ENCODE data around the gene SFXN5. TPM values are rescaled to one million over a fixed set of nuclear protein-coding genes. Genes with fewer than 3 reads are reported as not detected.

Gene SFXN5
- total RNA-seq, 1 donor from 2014 or later, result 14.9 TPM

GRCh38 chr2:73033766-73034381 is 37.6 kb downstream of the SFXN5 start:
- DNase-seq (ENCODE audit: low read depth) (no peak), FAIRE-seq (no peak)
- peaks cover 2% of the 10 kb centered on the region for H3K9me3 Mint-ChIP-seq (ENCODE audit: unreplicated experiment)
- Histone ChIP-seq H3K27me3 (ENCODE audit: insufficient read depth, low read length) (no peaks in the 10 kb centered on the region), H3K79me2 (ENCODE audit: insufficient read depth, low read length) (no peaks in the 10 kb centered on the region), H4K20me1 (ENCODE audit: insufficient read depth, low read length) (peaks cover 32% of the 10 kb centered on the region), H3K4me1 (ENCODE audit: insufficient read depth, low read length) (no peaks in the 10 kb centered on the region), H3K9ac (ENCODE audit: low read length) (no peak overlapping the region), H3K36me3 (ENCODE audit: insufficient read depth, low read length) (peaks cover 4% of the 10 kb centered on the region), H3K27ac (ENCODE audit: low read depth, low read length) (no peak overlapping the region), H3K4me2 (ENCODE audit: low read length) (no peak overlapping the region), H3K9me3 (ENCODE audit: insufficient read depth, low read depth, low read length) (no peaks in the 10 kb centered on the region), H2AFZ (ENCODE audit: low read depth, low read length) (no peak overlapping the region), H3K4me3 (ENCODE audit: insufficient read depth, low read depth, low read length) (no peak overlapping the region)
- H3K4me1 Mint-ChIP-seq (ENCODE audit: low read depth, unreplicated experiment), result peaks cover 2% of the 10 kb centered on the region
- TF ChIP-seq, protein P1, sequence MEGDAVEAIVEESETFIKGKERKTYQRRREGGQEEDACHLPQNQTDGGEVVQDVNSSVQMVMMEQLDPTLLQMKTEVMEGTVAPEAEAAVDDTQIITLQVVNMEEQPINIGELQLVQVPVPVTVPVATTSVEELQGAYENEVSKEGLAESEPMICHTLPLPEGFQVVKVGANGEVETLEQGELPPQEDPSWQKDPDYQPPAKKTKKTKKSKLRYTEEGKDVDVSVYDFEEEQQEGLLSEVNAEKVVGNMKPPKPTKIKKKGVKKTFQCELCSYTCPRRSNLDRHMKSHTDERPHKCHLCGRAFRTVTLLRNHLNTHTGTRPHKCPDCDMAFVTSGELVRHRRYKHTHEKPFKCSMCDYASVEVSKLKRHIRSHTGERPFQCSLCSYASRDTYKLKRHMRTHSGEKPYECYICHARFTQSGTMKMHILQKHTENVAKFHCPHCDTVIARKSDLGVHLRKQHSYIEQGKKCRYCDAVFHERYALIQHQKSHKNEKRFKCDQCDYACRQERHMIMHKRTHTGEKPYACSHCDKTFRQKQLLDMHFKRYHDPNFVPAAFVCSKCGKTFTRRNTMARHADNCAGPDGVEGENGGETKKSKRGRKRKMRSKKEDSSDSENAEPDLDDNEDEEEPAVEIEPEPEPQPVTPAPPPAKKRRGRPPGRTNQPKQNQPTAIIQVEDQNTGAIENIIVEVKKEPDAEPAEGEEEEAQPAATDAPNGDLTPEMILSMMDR (IDR thresholded peaks at IDR 0.05; ENCODE audit: insufficient read depth, low read depth, low read length), result no peak
- no peak for TF ChIP-seq EZH2 (IDR thresholded peaks at IDR 0.05; ENCODE audit: insufficient read depth, low read length)
- H3K27ac Mint-ChIP-seq (ENCODE audit: unreplicated experiment), result no peak overlapping the region
- H3K27me3 Mint-ChIP-seq (ENCODE audit: low read depth, unreplicated experiment), result peaks cover 3% of the 10 kb centered on the region
- H3K36me3 Mint-ChIP-seq (ENCODE audit: low read depth, unreplicated experiment), result peaks cover 20% of the 10 kb centered on the region
- H3K4me3 Mint-ChIP-seq (ENCODE audit: unreplicated experiment), result no peak overlapping the region

- Histone ChIP-seq H3K4me2 (ENCODE audit: low read length) (no peak overlapping the region), H3K36me3 (ENCODE audit: insufficient read depth, low read length) (peaks cover 4% of the 10 kb centered on the region), H3K27ac (ENCODE audit: low read depth, low read length) (no peak overlapping the region), H3K9me3 (ENCODE audit: insufficient read depth, low read depth, low read length) (no peaks in the 10 kb centered on the region), H3K79me2 (ENCODE audit: insufficient read depth, low read length) (no peaks in the 10 kb centered on the region), H3K27me3 (ENCODE audit: insufficient read depth, low read length) (no peaks in the 10 kb centered on the region), H2AFZ (ENCODE audit: low read depth, low read length) (no peak overlapping the region), H4K20me1 (ENCODE audit: insufficient read depth, low read length) (peaks cover 32% of the 10 kb centered on the region), H3K4me3 (ENCODE audit: insufficient read depth, low read depth, low read length) (no peak overlapping the region), H3K4me1 (ENCODE audit: insufficient read depth, low read length) (no peaks in the 10 kb centered on the region), H3K9ac (ENCODE audit: low read length) (no peak overlapping the region)
- Mint-ChIP-seq H3K36me3 (ENCODE audit: low read depth, unreplicated experiment) (peaks cover 24% of the 10 kb centered on the region), H3K27me3 (ENCODE audit: low read depth, unreplicated experiment) (peaks cover 3% of the 10 kb centered on the region), H3K4me3 (ENCODE audit: unreplicated experiment) (no peak overlapping the region), H3K9me3 (ENCODE audit: unreplicated experiment) (peaks cover 2% of the 10 kb centered on the region), H3K27ac (ENCODE audit: unreplicated experiment) (no peak overlapping the region), H3K4me1 (ENCODE audit: low read depth, unreplicated experiment) (peaks cover 2% of the 10 kb centered on the region)
- TF ChIP-seq EZH2 (IDR thresholded peaks at IDR 0.05; ENCODE audit: insufficient read depth, low read length), result no peak
- TF ChIP-seq, protein P1 (IDR thresholded peaks at IDR 0.05; ENCODE audit: insufficient read depth, low read depth, low read length), result no peak
- no peak for DNase-seq (ENCODE audit: low read depth)
- no peak for FAIRE-seq
These were observed 38.3 kb downstream of the SFXN5 start for GRCh38 chr2:73033142-73033765.

DNA sequence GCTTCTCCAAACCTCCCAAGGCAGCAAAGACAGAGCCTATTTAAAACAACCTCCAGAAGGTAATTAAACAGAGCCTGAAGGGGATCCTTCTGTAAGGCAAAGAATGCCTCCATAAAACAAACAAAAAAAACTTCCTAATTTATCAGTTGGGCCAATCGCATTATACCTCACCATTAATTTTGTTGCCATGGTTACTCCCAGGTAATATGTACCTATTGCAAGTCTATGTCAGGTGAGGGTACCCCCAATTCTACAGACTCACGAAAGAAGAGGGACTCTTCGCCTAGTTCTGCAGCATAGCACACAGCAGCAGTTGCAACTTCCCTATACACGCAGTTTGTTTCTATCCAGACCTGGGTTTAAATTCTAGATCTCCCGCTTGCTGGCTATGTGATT is 38.8 kb downstream of the SFXN5 start:
- peaks cover 24% of the 10 kb centered on the region for H3K36me3 Mint-ChIP-seq (ENCODE audit: low read depth, unreplicated experiment)
- H3K9me3 Mint-ChIP-seq (ENCODE audit: unreplicated experiment), result peaks cover 2% of the 10 kb centered on the region

More for the DNA sequence above, 38.8 kb downstream of the SFXN5 start:
- no peak overlapping the region for H3K4me3 Mint-ChIP-seq (ENCODE audit: unreplicated experiment)
- DNase-seq (ENCODE audit: low read depth) (no peak), FAIRE-seq (no peak)
- Histone ChIP-seq H3K4me2 (ENCODE audit: low read length) (no peak overlapping the region), H3K27me3 (ENCODE audit: insufficient read depth, low read length) (no peaks in the 10 kb centered on the region), H2AFZ (ENCODE audit: low read depth, low read length) (no peak overlapping the region), H3K9me3 (ENCODE audit: insufficient read depth, low read depth, low read length) (no peaks in the 10 kb centered on the region), H3K36me3 (ENCODE audit: insufficient read depth, low read length) (peaks cover 4% of the 10 kb centered on the region), H3K27ac (ENCODE audit: low read depth, low read length) (no peak overlapping the region), H4K20me1 (ENCODE audit: insufficient read depth, low read length) (peaks cover 32% of the 10 kb centered on the region), H3K9ac (ENCODE audit: low read length) (no peak overlapping the region), H3K4me1 (ENCODE audit: insufficient read depth, low read length) (no peaks in the 10 kb centered on the region), H3K79me2 (ENCODE audit: insufficient read depth, low read length) (no peaks in the 10 kb centered on the region), H3K4me3 (ENCODE audit: insufficient read depth, low read depth, low read length) (no peak overlapping the region)
- H3K27ac Mint-ChIP-seq (ENCODE audit: unreplicated experiment), result no peak overlapping the region
- H3K27me3 Mint-ChIP-seq (ENCODE audit: low read depth, unreplicated experiment), result peaks cover 3% of the 10 kb centered on the region
- no peak for TF ChIP-seq EZH2 (IDR thresholded peaks at IDR 0.05; ENCODE audit: insufficient read depth, low read length)
- TF ChIP-seq, protein P1 (IDR thresholded peaks at IDR 0.05; ENCODE audit: insufficient read depth, low read depth, low read length), result no peak
- H3K4me1 Mint-ChIP-seq (ENCODE audit: low read depth, unreplicated experiment), result peaks cover 2% of the 10 kb centered on the region
